MM.1S (cell line): ENCODE data around the gene APOBEC3H.
"Not testable (repeated sequence)": the region's sequence is repeated elsewhere in the genome, so short reads cannot be mapped to it uniquely, and the experiment has no call there.

ENCODE experiments used
- DNase-seq: peaks from one replicate; pipeline ENCODE4 v3.0.0-alpha.2; 2015
- H2AFZ ChIP-seq: fragments of 300-600 bp; sonication (generic); 2 replicates; pipeline ENCODE4 v1.6.0; 2016; ENCODE audit warnings: antibody characterized with exemption, low read length
- H3F3A ChIP-seq: fragments of 300-600 bp; sonication (generic); 2 replicates; pipeline ENCODE4 v1.6.1; 2016; ENCODE audit warnings: mild to moderate bottlenecking, antibody characterized with exemption, low read length, moderate library complexity, mixed read lengths; ENCODE audit not compliant: insufficient read depth
- H3K27ac ChIP-seq: fragments of 300-600 bp; sonication (generic); 2 replicates; pipeline ENCODE4 v1.5.1; 2016; ENCODE audit warnings: mild to moderate bottlenecking, low read length
- H3K27me3 ChIP-seq: fragments of 300-600 bp; sonication (generic); replicated peaks from 2 replicates; pipeline ENCODE4 v1.6.0; 2016; ENCODE audit warnings: low read length; ENCODE audit not compliant: insufficient read depth
- H3K36me3 ChIP-seq: fragments of 300-600 bp; sonication (generic); replicated peaks from 2 replicates; pipeline ENCODE4 v1.6.1; 2016; ENCODE audit warnings: mild to moderate bottlenecking, low read length, mixed read lengths; ENCODE audit not compliant: insufficient read depth
- H3K4me1 ChIP-seq: fragments of 300-600 bp; sonication (generic); 2 replicates; pipeline ENCODE4 v1.6.1; 2016; ENCODE audit warnings: low read length, mixed read lengths
- H3K4me2 ChIP-seq: fragments of 300-600 bp; sonication (generic); 2 replicates; pipeline ENCODE4 v1.6.0; 2016; ENCODE audit warnings: low read depth, low read length
- H3K4me3 ChIP-seq: fragments of 300-600 bp; sonication (generic); 2 replicates; pipeline ENCODE4 v1.5.1; 2016; ENCODE audit warnings: low read length, mixed read lengths
- H3K79me2 ChIP-seq: fragments of 300-600 bp; sonication (generic); 2 replicates; pipeline ENCODE4 v1.6.1; 2016; ENCODE audit warnings: mixed run types, low read length, mixed read lengths
- H3K9ac ChIP-seq: fragments of 300-600 bp; sonication (generic); 2 replicates; pipeline ENCODE4 v1.6.1; 2016; ENCODE audit warnings: low read length, mixed read lengths
- H3K9me2 ChIP-seq: fragments of 300-600 bp; sonication (generic); replicated peaks from 2 replicates; pipeline ENCODE4 v1.6.1; 2016; ENCODE audit warnings: mild to moderate bottlenecking, low read length, mixed read lengths; ENCODE audit not compliant: insufficient read depth
- H3K9me3 ChIP-seq: fragments of 300-600 bp; sonication (generic); replicated peaks from 2 replicates; pipeline ENCODE4 v1.6.1; 2016; ENCODE audit warnings: mild to moderate bottlenecking, low read length, mixed read lengths; ENCODE audit not compliant: insufficient read depth
- H4K20me1 ChIP-seq: fragments of 300-600 bp; sonication (generic); 2 replicates; pipeline ENCODE4 v1.6.1; 2016; ENCODE audit warnings: mild to moderate bottlenecking, low read length, moderate library complexity, mixed read lengths; ENCODE audit not compliant: insufficient read depth
- CTCF ChIP-seq: fragments of 300-600 bp; sonication (generic); IDR thresholded peaks from 2 replicates; pipeline ENCODE4 v1.5.1; 2016; ENCODE audit warnings: antibody characterized with exemption, low read length, mixed read lengths
- EZH2 ChIP-seq: fragments of 300-600 bp; sonication (generic); optimal IDR thresholded peaks from 2 replicates; pipeline ENCODE3; 2017; ENCODE audit warnings: low read depth, mild to moderate bottlenecking, antibody characterized with exemption, low read length, mixed read lengths
- EZH2phosphoT487 ChIP-seq: fragments of 300-600 bp; sonication (generic); IDR thresholded peaks from 2 replicates; pipeline ENCODE4 v1.6.1; 2018; ENCODE audit warnings: antibody characterized with exemption, low read length

APOBEC3H gene

GRCh38 chr22:39097098-39098020, at the start of gene APOBEC3H:
Gene APOBEC3H, plus strand, starts transcription at chr22:39097244. Its CDS starts 3,035 bp downstream, at chr22:39100279.
- peak; percentile 83 for DNase-seq
- H3F3A ChIP-seq: peaks cover 19% of the 10 kb centered on the region
- H3K9me3 ChIP-seq: no peaks in the 10 kb centered on the region
- H3K9me2 ChIP-seq: no peaks in the 10 kb centered on the region
- no peaks in the 10 kb centered on the region for H3K36me3 ChIP-seq
- peaks cover 48% of the 10 kb centered on the region for H3K4me1 ChIP-seq
- peak within 1 kb of the TSS; percentile 70 for H3K4me2 ChIP-seq
- H3K79me2 ChIP-seq: no peaks in the 10 kb centered on the region
- H3K4me3 ChIP-seq: peak within 1 kb of the TSS; percentile 18
- no peaks in the 10 kb centered on the region for H3K27me3 ChIP-seq
- H4K20me1 ChIP-seq: no peaks in the 10 kb centered on the region
- TF ChIP-seq EZH2phosphoT487 (no peak), EZH2 (no peak), CTCF (no peak)
- peak within 1 kb of the TSS; percentile 32; the same call in 1 of the 2 replicates for H3K9ac ChIP-seq
- H3K27ac ChIP-seq: peak within 1 kb of the TSS; percentile 55; the same call in 1 of the 2 replicates
- H2AFZ ChIP-seq: peak within 1 kb of the TSS; percentile 68; the same call in 1 of the 2 replicates

- H3K9me2 ChIP-seq, H3K9me3 ChIP-seq, H3K4me1 ChIP-seq, H3K9ac ChIP-seq, H3K4me2 ChIP-seq, H3K27me3 ChIP-seq, H2AFZ ChIP-seq, H3K79me2 ChIP-seq, H3F3A ChIP-seq, H3K27ac ChIP-seq, H3K4me3 ChIP-seq, H4K20me1 ChIP-seq, DNase-seq, H3K36me3 ChIP-seq: not testable (repeated sequence)
Observed at GRCh38 chr22:39049486-39049885, 47.6 kb upstream of the APOBEC3H start.

- not testable (repeated sequence) for H3K27ac ChIP-seq
Observed at GRCh38 chr22:39051844-39052495, 45.1 kb upstream of the APOBEC3H start.

GRCh38 chr22:39055658-39056057, 41.4 kb upstream of the APOBEC3H start:
- no peak overlapping the region for H3K9ac ChIP-seq
- H3K79me2 ChIP-seq: no peaks in the 10 kb centered on the region
- H3K9me3 ChIP-seq: no peaks in the 10 kb centered on the region
- H3K4me3 ChIP-seq: no peak overlapping the region
- no peaks in the 10 kb centered on the region for H3K9me2 ChIP-seq
- H4K20me1 ChIP-seq: no peaks in the 10 kb centered on the region
- H3K4me1 ChIP-seq: no peaks in the 10 kb centered on the region
- TF ChIP-seq EZH2: no peak
- no peak for TF ChIP-seq EZH2phosphoT487
- no peak for TF ChIP-seq CTCF
- no peak overlapping the region for H2AFZ ChIP-seq
- no peak overlapping the region for H3K27ac ChIP-seq
- no peaks in the 10 kb centered on the region for H3F3A ChIP-seq
- H3K4me2 ChIP-seq: no peak overlapping the region
- H3K36me3 ChIP-seq: no peaks in the 10 kb centered on the region
- H3K27me3 ChIP-seq: no peaks in the 10 kb centered on the region
- DNase-seq: no peak

More at GRCh38 chr22:39051844-39052495, 45.1 kb upstream of the APOBEC3H start:
- not testable (repeated sequence) for H3K9me2 ChIP-seq, H3K27me3 ChIP-seq, H3K4me2 ChIP-seq, H3K79me2 ChIP-seq, H3F3A ChIP-seq, H4K20me1 ChIP-seq, DNase-seq, H3K9ac ChIP-seq, H3K4me1 ChIP-seq, H2AFZ ChIP-seq, H3K4me3 ChIP-seq, H3K36me3 ChIP-seq, H3K9me3 ChIP-seq

- Histone ChIP-seq H3K4me1 (peaks cover 22% of the 10 kb centered on the region), H3F3A (peaks cover 16% of the 10 kb centered on the region)
- not testable (repeated sequence) for H3K79me2 ChIP-seq, H3K4me2 ChIP-seq, DNase-seq, H3K9ac ChIP-seq, H3K27me3 ChIP-seq, H3K4me3 ChIP-seq, H4K20me1 ChIP-seq, H3K9me3 ChIP-seq, H2AFZ ChIP-seq, H3K27ac ChIP-seq, H3K9me2 ChIP-seq, H3K36me3 ChIP-seq
Observed at GRCh38 chr22:39061290-39061689, 35.8 kb upstream of the APOBEC3H start.

GRCh38 chr22:39061951-39062350, 35.1 kb upstream of the APOBEC3H start:
- Histone ChIP-seq H3F3A (peaks cover 23% of the 10 kb centered on the region), H3K4me1 (peaks cover 28% of the 10 kb centered on the region)
- not testable (repeated sequence) for H3K27ac ChIP-seq, H3K36me3 ChIP-seq, H3K27me3 ChIP-seq, H3K79me2 ChIP-seq, H4K20me1 ChIP-seq, H3K9me3 ChIP-seq, H3K4me3 ChIP-seq, H3K4me2 ChIP-seq, H3K9me2 ChIP-seq, DNase-seq, H2AFZ ChIP-seq, H3K9ac ChIP-seq
